HepG2 (cell line): Measurements from ENCODE around the gene RUNX2. TPM values are rescaled to one million over a fixed set of nuclear protein-coding genes. Genes with fewer than 3 reads are reported as not detected.

Experiments used
- ATAC-seq: fragments of 200-7000 bp; cut with Tn5 transposase; 3 replicates; pipeline ENCODE4 v1.9.1; 2020; ENCODE audit warnings: mild to moderate bottlenecking, moderate library complexity
- BruUV-seq: library from RNA; stranded (reverse); fragments of 400-500 nt; replicated peaks from 2 replicates; lab custom pipeline; 2021; lab: Mats Ljungman, UMichigan
- CTCF ChIA-PET: fragments of 300-600 bp; formaldehyde crosslinking; extraction: SDS; loops from one replicate; lab custom pipeline; 2021; ENCODE audit warnings: low total read pairs, inconsistent platforms, low intra/inter-chr PET ratio; lab: Yijun Ruan, JAX
- POLR2A ChIA-PET: fragments of 350-600 bp; sonication (Branson Sonifier 250); formaldehyde crosslinking; loops from one replicate; lab custom pipeline; 2020; ENCODE audit warnings: antibody characterized with exemption, inconsistent platforms; lab: Yijun Ruan, JAX
- DNase-seq: peaks from one replicate; pipeline ENCODE4 v3.0.0-alpha.2; 2015; ENCODE audit warnings: low spot score
- FAIRE-seq: peaks from 3 replicates; lab custom pipeline; 2011; peaks lifted over from hg19 to GRCh38; lab: Jason Lieb, UNC
- H2AFZ ChIP-seq: one replicate; pipeline ENCODE4 v1.6.1; 2011; ENCODE audit warnings: low read length, inconsistent platforms
- H3K27ac ChIP-seq: fragments of 300-600 bp; 3 replicates; pipeline ENCODE4 v1.8.0; 2011; ENCODE audit warnings: mixed run types, mild to moderate bottlenecking, mixed read lengths, low read length, inconsistent platforms; ENCODE audit not compliant: insufficient read depth; ENCODE audit errors: extremely low read length
- H3K27me3 ChIP-seq, 2 experiments: fragments of 200-600 bp in 1 of 2; 2 replicates in 1 of 2; 3 replicates in 1 of 2; pipeline versions ENCODE4 v1.6.0 to v1.8.0; 2011; ENCODE audit warnings: low read length in 2 of 2, mild to moderate bottlenecking in 2 of 2, moderate library complexity in 2 of 2, inconsistent platforms in 1 of 2; ENCODE audit not compliant: insufficient read depth in 2 of 2, control insufficient read depth in 1 of 2
- H3K36me3 ChIP-seq, 2 experiments: fragments of 200-600 bp in 1 of 2; replicated peaks in 1 of 2; 2 replicates in 1 of 2; 3 replicates in 1 of 2; pipeline versions ENCODE4 v1.5.1 to v1.8.0; 2011; ENCODE audit warnings: low read length in 2 of 2, inconsistent platforms in 1 of 2; ENCODE audit not compliant: insufficient read depth in 2 of 2, control insufficient read depth in 1 of 2
- H3K4me1 ChIP-seq: 2 replicates; pipeline ENCODE4 v1.5.1; 2012; ENCODE audit warnings: low read length, inconsistent platforms; ENCODE audit not compliant: insufficient read depth
- H3K4me2 ChIP-seq: 2 replicates; pipeline ENCODE4 v1.6.0; 2011; ENCODE audit warnings: low read depth, low read length, inconsistent platforms
- H3K4me3 ChIP-seq, 3 experiments: fragments of 200-600 bp in 1 of 3; sonication (generic), shearing (Covaris generic) in 1 of 3; replicated peaks in 1 of 3; 2 replicates each; pipeline ENCODE4 v1.5.1; 2011 to 2016; ENCODE audit warnings: low read length in 3 of 3, inconsistent platforms in 2 of 3, low read depth in 2 of 3, mild to moderate bottlenecking in 2 of 3, control low read depth in 1 of 3, mixed read lengths in 1 of 3; ENCODE audit not compliant: insufficient read depth in 1 of 3
- H3K79me2 ChIP-seq: one replicate; pipeline ENCODE4 v1.6.1; 2011; ENCODE audit warnings: low read length, inconsistent platforms; ENCODE audit not compliant: insufficient read depth
- H3K9ac ChIP-seq: 2 replicates; pipeline ENCODE4 v1.6.0; 2011; ENCODE audit warnings: mild to moderate bottlenecking, low read depth, low read length, inconsistent platforms; ENCODE audit not compliant: insufficient read depth
- H3K9me3 ChIP-seq: 2 replicates; pipeline ENCODE4 v1.5.1; 2012; ENCODE audit warnings: mild to moderate bottlenecking, low read length
- H4K20me1 ChIP-seq: 2 replicates; pipeline ENCODE4 v1.6.0; 2011; ENCODE audit warnings: inconsistent platforms, mild to moderate bottlenecking, low read length, moderate library complexity; ENCODE audit not compliant: insufficient read depth
- ETV5 ChIP-seq: IDR thresholded peaks from 2 replicates; pipeline ENCODE4 v1.6.1; 2018; ENCODE audit warnings: missing biosample characterization, missing genetic modification reagents, inconsistent platforms, borderline replicate concordance
- JARID2 ChIP-seq: sonication (generic); formaldehyde crosslinking; IDR thresholded peaks from 2 replicates; pipeline ENCODE4 v1.8.1; 2023; ENCODE audit warnings: missing genetic modification reagents, inconsistent platforms; ENCODE audit not compliant: insufficient replicate concordance
- JDP2 ChIP-seq: sonication (generic); formaldehyde crosslinking; IDR thresholded peaks from 2 replicates; pipeline ENCODE4 v1.8.1; 2022; ENCODE audit warnings: missing genetic modification reagents, borderline replicate concordance
- MED13 ChIP-seq: sonication (generic); formaldehyde crosslinking; IDR thresholded peaks from 2 replicates; pipeline ENCODE4 v1.5.0; 2020; ENCODE audit warnings: missing genetic modification reagents
- MED8 ChIP-seq: sonication (generic); formaldehyde crosslinking; IDR thresholded peaks from 2 replicates; pipeline ENCODE4 v1.8.1; 2023; ENCODE audit warnings: mild to moderate bottlenecking, missing genetic modification reagents; ENCODE audit not compliant: insufficient replicate concordance
- NCOA1 ChIP-seq: sonication (generic); formaldehyde crosslinking; IDR thresholded peaks from 2 replicates; pipeline ENCODE4 v1.9.0; 2021; ENCODE audit warnings: missing genetic modification reagents
- RFX5 ChIP-seq: IDR thresholded peaks from 2 replicates; pipeline ENCODE4 v1.6.1; 2011; ENCODE audit warnings: low read depth, low read length, improper control_type of control experiment
- ZNF230 ChIP-seq: sonication (generic); formaldehyde crosslinking; IDR thresholded peaks from 2 replicates; pipeline ENCODE4 v1.4.0; 2020; ENCODE audit warnings: mild to moderate bottlenecking, missing genetic modification reagents
- ZNF264 ChIP-seq: sonication (generic); formaldehyde crosslinking; IDR thresholded peaks from 2 replicates; pipeline ENCODE4 v1.4.0; 2020; ENCODE audit warnings: missing genetic modification reagents
- ZNF672 ChIP-seq: sonication (generic); formaldehyde crosslinking; IDR thresholded peaks from 2 replicates; pipeline ENCODE4 v1.8.1; 2022; ENCODE audit warnings: missing genetic modification reagents
- ZNF790 ChIP-seq: sonication (generic); formaldehyde crosslinking; IDR thresholded peaks from 2 replicates; pipeline ENCODE4 v1.8.0; 2022; ENCODE audit warnings: missing genetic modification reagents, mild to moderate bottlenecking, borderline replicate concordance
- ZZZ3 ChIP-seq: sonication (generic); formaldehyde crosslinking; IDR thresholded peaks from 2 replicates; pipeline ENCODE4 v1.4.0; 2020; ENCODE audit warnings: missing genetic modification reagents, mild to moderate bottlenecking, borderline replicate concordance
- WGBS: methylation state at CpG from one replicate; pipeline ENCODE4 v1.1.6; 2017; ENCODE audit warnings: low lambda C conversion rate; 5-methylcytosine and 5-hydroxymethylcytosine counted together
- in situ Hi-C: cut with HindIII; loops from 2 replicates; pipeline ENCODE4 v1.10.0; 2017; ENCODE audit warnings: low pct_unique_long_range_greater_than_20kb; ENCODE audit not compliant: extremely low pct_ligation_motif_present
- intact Hi-C: fragments of 100-400 bp; cut with micrococcal nuclease; formaldehyde crosslinking; loops from one replicate; pipeline ENCODE4 v1.10.0; 2022; ENCODE audit not compliant: unreplicated experiment
- polyA plus RNA-seq, 8 experiments: library from polyadenylated mRNA; depleted of rRNA in 3 of 8; stranded (reverse) in 7 of 8; unstranded in 1 of 8; fragments of >200 nt; fragmentation: Illumina TruSeq in 4 of 8; extraction: Trizol in 4 of 8; gene quantifications; 2 replicates each; pipeline versions ENCODE4 v1.2.1 to v1.2.3, GENCODE V29; 2011 to 2016; ENCODE audit warnings: low read depth in 4 of 8, missing spikeins in 1 of 8, mixed read lengths in 1 of 8; ENCODE audit not compliant: insufficient read depth in 1 of 8
- total RNA-seq, 5 experiments: library from RNA; depleted of rRNA; stranded (reverse); fragments of >200 nt; fragmentation: Illumina TruSeq; extraction: Trizol; gene quantifications; 2 replicates each; pipeline ENCODE4 v1.2.3, GENCODE V29; 2016; ENCODE audit warnings: low read depth in 1 of 5
- TF ChIP-seq, protein P1 (sequence below): sonication (generic); formaldehyde crosslinking; IDR thresholded peaks from 2 replicates; pipeline ENCODE4 v1.8.0; 2023; ENCODE audit warnings: mild to moderate bottlenecking, missing genetic modification reagents
- TF ChIP-seq, protein P2 (sequence below): sonication (generic); formaldehyde crosslinking; IDR thresholded peaks from 2 replicates; pipeline ENCODE4 v1.4.0; 2020; ENCODE audit warnings: missing genetic modification reagents, low read depth, mild to moderate bottlenecking, borderline replicate concordance
- TF ChIP-seq, protein P3 (sequence below), 2 experiments: sonication (generic) in 1 of 2; formaldehyde crosslinking in 1 of 2; IDR thresholded peaks; 2 replicates each; pipeline versions ENCODE4 v1.6.1 to v1.9.0; 2014 to 2022; ENCODE audit warnings: antibody characterized with exemption in 1 of 2, borderline replicate concordance in 1 of 2, inconsistent platforms in 1 of 2, low read depth in 1 of 2, missing genetic modification reagents in 1 of 2

RUNX2 gene
- total and polyA plus RNA-seq, 2 of the 13 experiments (the other 11 are each of a cell fraction or from before 2014, with no cell fraction given): not detected

DNA sequence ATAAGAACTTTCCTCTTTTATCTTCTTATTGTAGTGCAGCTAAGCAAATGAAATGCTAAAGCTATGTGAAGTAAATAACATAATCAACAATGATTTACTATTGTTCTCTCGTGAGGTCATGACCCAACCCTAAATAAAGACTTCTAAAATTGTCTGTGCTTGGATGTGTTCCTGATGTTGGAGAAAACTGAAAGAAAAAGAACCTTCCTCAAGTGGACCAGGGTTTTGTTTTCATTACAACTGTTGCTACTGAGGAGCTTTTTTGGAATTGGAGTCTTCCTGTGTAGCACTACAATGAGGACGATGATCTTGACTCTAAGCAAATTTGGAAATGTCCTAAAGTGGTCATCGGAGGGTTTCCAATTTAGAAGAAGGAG lies 109.3 kb downstream of the RUNX2 start:
- no peaks in the 10 kb centered on the region for H3K79me2 ChIP-seq
- intact Hi-C loops: no loop called here
- H3K9ac ChIP-seq: no peak overlapping the region
- no peak for ATAC-seq
- ChIA-PET CTCF (no interaction called here), POLR2A (no interaction called here)
- H3K4me2 ChIP-seq: no peak overlapping the region
- TF ChIP-seq JDP2 (CRISPR knock-in tag) (no peak), RFX5 (no peak), ZNF790 (CRISPR knock-in tag) (no peak), NCOA1 (CRISPR knock-in tag) (no peak), JARID2 (CRISPR knock-in tag) (no peak), ZZZ3 (CRISPR knock-in tag) (no peak), ZNF230 (CRISPR knock-in tag) (no peak), MED13 (CRISPR knock-in tag) (no peak), MED8 (CRISPR knock-in tag) (no peak), ZNF672 (CRISPR knock-in tag) (no peak), ZNF264 (no peak), ETV5 (CRISPR knock-in tag) (no peak)
- TF ChIP-seq, protein P1, sequence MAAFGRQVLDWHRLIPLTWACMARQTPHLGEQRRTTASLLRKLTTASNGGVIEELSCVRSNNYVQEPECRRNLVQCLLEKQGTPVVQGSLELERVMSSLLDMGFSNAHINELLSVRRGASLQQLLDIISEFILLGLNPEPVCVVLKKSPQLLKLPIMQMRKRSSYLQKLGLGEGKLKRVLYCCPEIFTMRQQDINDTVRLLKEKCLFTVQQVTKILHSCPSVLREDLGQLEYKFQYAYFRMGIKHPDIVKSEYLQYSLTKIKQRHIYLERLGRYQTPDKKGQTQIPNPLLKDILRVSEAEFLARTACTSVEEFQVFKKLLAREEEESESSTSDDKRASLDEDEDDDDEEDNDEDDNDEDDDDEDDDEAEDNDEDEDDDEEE (CRISPR knock-in tag): no peak
- TF ChIP-seq, protein P2, sequence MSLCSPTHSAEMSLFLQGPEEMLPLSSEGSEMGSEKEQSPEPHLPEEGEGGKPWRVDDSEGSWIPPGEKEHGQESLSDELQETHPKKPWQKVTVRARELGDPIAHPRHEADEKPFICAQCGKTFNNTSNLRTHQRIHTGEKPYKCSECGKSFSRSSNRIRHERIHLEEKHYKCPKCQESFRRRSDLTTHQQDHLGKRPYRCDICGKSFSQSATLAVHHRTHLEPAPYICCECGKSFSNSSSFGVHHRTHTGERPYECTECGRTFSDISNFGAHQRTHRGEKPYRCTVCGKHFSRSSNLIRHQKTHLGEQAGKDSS (CRISPR knock-in tag): no peak
- TF ChIP-seq, protein P3, sequence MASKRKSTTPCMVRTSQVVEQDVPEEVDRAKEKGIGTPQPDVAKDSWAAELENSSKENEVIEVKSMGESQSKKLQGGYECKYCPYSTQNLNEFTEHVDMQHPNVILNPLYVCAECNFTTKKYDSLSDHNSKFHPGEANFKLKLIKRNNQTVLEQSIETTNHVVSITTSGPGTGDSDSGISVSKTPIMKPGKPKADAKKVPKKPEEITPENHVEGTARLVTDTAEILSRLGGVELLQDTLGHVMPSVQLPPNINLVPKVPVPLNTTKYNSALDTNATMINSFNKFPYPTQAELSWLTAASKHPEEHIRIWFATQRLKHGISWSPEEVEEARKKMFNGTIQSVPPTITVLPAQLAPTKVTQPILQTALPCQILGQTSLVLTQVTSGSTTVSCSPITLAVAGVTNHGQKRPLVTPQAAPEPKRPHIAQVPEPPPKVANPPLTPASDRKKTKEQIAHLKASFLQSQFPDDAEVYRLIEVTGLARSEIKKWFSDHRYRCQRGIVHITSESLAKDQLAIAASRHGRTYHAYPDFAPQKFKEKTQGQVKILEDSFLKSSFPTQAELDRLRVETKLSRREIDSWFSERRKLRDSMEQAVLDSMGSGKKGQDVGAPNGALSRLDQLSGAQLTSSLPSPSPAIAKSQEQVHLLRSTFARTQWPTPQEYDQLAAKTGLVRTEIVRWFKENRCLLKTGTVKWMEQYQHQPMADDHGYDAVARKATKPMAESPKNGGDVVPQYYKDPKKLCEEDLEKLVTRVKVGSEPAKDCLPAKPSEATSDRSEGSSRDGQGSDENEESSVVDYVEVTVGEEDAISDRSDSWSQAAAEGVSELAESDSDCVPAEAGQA (IDR thresholded peaks at IDR 0.05; ENCODE audit: low read depth): no peak
- TF ChIP-seq, protein P3 (CRISPR knock-in tag; IDR thresholded peaks at IDR 0.05; ENCODE audit: borderline replicate concordance): no peak
- no peak for DNase-seq
- no peaks in the 10 kb centered on the region for H3K27me3 ChIP-seq
- in situ Hi-C loops: no loop called here
- no TSS peak for BruUV-seq
- no peak for FAIRE-seq
- 66% methylated on average over 3 of the region's 3 CpGs for WGBS
- H3K4me3 ChIP-seq: no peak overlapping the region
- H3K36me3 ChIP-seq: no peaks in the 10 kb centered on the region
- no peak overlapping the region for H2AFZ ChIP-seq
- H3K9me3 ChIP-seq: no peaks in the 10 kb centered on the region
- H3K4me1 ChIP-seq: 0 out of 2 replicates have a peak, but pooled peaks cover 4% of the 10 kb centered on the region
- no peak overlapping the region for H3K27ac ChIP-seq
- H4K20me1 ChIP-seq: no peaks in the 10 kb centered on the region
